GM12892 (cell line): ENCODE results near the gene DENND10.

ENCODE experiments used
- POLR2A ChIP-seq: IDR thresholded peaks from 2 replicates; pipeline ENCODE4 v1.6.1; 2011; ENCODE audit warnings: low read depth, low read length, control low read depth
- TAF1 ChIP-seq: IDR thresholded peaks from 2 replicates; pipeline ENCODE4 v1.6.1; 2011; ENCODE audit warnings: low read depth, mild to moderate bottlenecking, control low read depth, low read length, borderline replicate concordance

GRCh38 chr10:119125942-119126341 lies 22.0 kb downstream of the DENND10 start:
- TF ChIP-seq POLR2A (no peak), TAF1 (no peak)
